GM23338 (cell line): ENCODE results near the gene MRPS26. TPM values are rescaled to one million over a fixed set of nuclear protein-coding genes. Genes with fewer than 3 reads are reported as not detected.

Experiments
- ATAC-seq: fragments of 200-7000 bp; cut with Tn5 transposase; 3 replicates; pipeline ENCODE4 v1.9.1; 2020
- DNase-seq: peaks from one replicate; pipeline ENCODE4 v3.0.0-alpha.2; 2015; ENCODE audit warnings: low spot score
- H2AFZ ChIP-seq: fragments of 200-600 bp; sonication (generic); 2 replicates; pipeline ENCODE4 v1.8.0; 2016; ENCODE audit warnings: antibody characterized with exemption, mild to moderate bottlenecking, moderate library complexity
- H3F3A ChIP-seq: fragments of 200-600 bp; sonication (generic); replicated peaks from 2 replicates; pipeline ENCODE4 v1.8.0; 2017; ENCODE audit warnings: antibody characterized with exemption, mixed run types, low read depth
- H3K27ac ChIP-seq: fragments of 200-600 bp; sonication (generic); 2 replicates; pipeline ENCODE4 v1.6.1; 2016; ENCODE audit warnings: low read depth
- H3K27me3 ChIP-seq: fragments of 200-600 bp; sonication (generic); 2 replicates; pipeline ENCODE4 v1.8.0; 2016; ENCODE audit warnings: mild to moderate bottlenecking, mixed run types, moderate library complexity; ENCODE audit not compliant: insufficient read depth
- H3K36me3 ChIP-seq: fragments of 200-600 bp; sonication (generic); 2 replicates; pipeline ENCODE4 v1.8.0; 2016; ENCODE audit warnings: mild to moderate bottlenecking; ENCODE audit not compliant: insufficient read depth
- H3K4me1 ChIP-seq: fragments of 200-600 bp; sonication (generic); 2 replicates; pipeline ENCODE4 v1.8.0; 2016; ENCODE audit warnings: mild to moderate bottlenecking, moderate library complexity; ENCODE audit not compliant: insufficient read depth
- H3K4me2 ChIP-seq: fragments of 200-600 bp; sonication (generic); 2 replicates; pipeline ENCODE4 v1.7.1; 2017; ENCODE audit warnings: mixed run types
- H3K4me3 ChIP-seq: fragments of 200-600 bp; sonication (generic); 2 replicates; pipeline ENCODE4 v1.6.1; 2016; ENCODE audit warnings: mixed run types
- H3K79me2 ChIP-seq: fragments of 200-600 bp; sonication (generic); replicated peaks from 2 replicates; pipeline ENCODE4 v1.8.0; 2017; ENCODE audit warnings: mild to moderate bottlenecking; ENCODE audit not compliant: insufficient read depth
- H3K9me2 ChIP-seq: fragments of 200-600 bp; sonication (generic); 2 replicates; pipeline ENCODE4 v1.8.0; 2017; ENCODE audit not compliant: insufficient read depth
- H4K20me1 ChIP-seq: fragments of 200-600 bp; sonication (generic); replicated peaks from 2 replicates; pipeline ENCODE4 v1.8.0; 2017; ENCODE audit warnings: mild to moderate bottlenecking; ENCODE audit not compliant: insufficient read depth
- H3K27ac Mint-ChIP-seq: 2 replicates; pipeline ENCODE4 v1.8.0; 2020; ENCODE audit warnings: inconsistent platforms, mild to moderate bottlenecking, moderate library complexity, mixed read lengths
- H3K27me3 Mint-ChIP-seq: 3 replicates; pipeline ENCODE4 v1.8.0; 2022; ENCODE audit warnings: low read depth, mild to moderate bottlenecking, moderate library complexity, mixed read lengths, inconsistent platforms; ENCODE audit not compliant: insufficient read depth, poor library complexity
- H3K36me3 Mint-ChIP-seq: 3 replicates; pipeline ENCODE4 v1.8.0; 2021; ENCODE audit warnings: low read depth, mild to moderate bottlenecking, inconsistent platforms, moderate library complexity, mixed read lengths
- H3K4me1 Mint-ChIP-seq: 3 replicates; pipeline ENCODE4 v1.8.0; 2020; ENCODE audit warnings: mild to moderate bottlenecking, inconsistent platforms, mixed read lengths
- H3K4me3 Mint-ChIP-seq: 3 replicates; pipeline ENCODE4 v1.8.0; 2021; ENCODE audit warnings: moderate library complexity, mild to moderate bottlenecking, inconsistent platforms, mixed read lengths
- H3K9me3 Mint-ChIP-seq: 3 replicates; pipeline ENCODE4 v1.8.0; 2020; ENCODE audit warnings: moderate library complexity, mild to moderate bottlenecking, inconsistent platforms, mixed read lengths
- CREB1 ChIP-seq: fragments of 250-450 bp; sonication (Bioruptor Pico); IDR thresholded peaks from 2 replicates; pipeline ENCODE4 v1.5.0; 2020; ENCODE audit warnings: low read depth, mild to moderate bottlenecking, moderate library complexity
- ETS1 ChIP-seq: IDR thresholded peaks from 2 replicates; pipeline ENCODE4 v1.6.1; 2016; ENCODE audit warnings: antibody characterized with exemption
- EZH2 ChIP-seq: fragments of 200-600 bp; sonication (generic); IDR thresholded peaks from one replicate; pipeline ENCODE4 v1.8.0; 2017; ENCODE audit warnings: antibody characterized with exemption, mild to moderate bottlenecking, low read depth; ENCODE audit not compliant: unreplicated experiment
- JUNB ChIP-seq: IDR thresholded peaks from one replicate; pipeline ENCODE4 v1.6.1; 2016; ENCODE audit warnings: antibody characterized with exemption; ENCODE audit not compliant: unreplicated experiment
- POLR2AphosphoS5 ChIP-seq: IDR thresholded peaks from 2 replicates; pipeline ENCODE4 v1.6.1; 2016; ENCODE audit warnings: antibody characterized with exemption, low read depth
- REST ChIP-seq: IDR thresholded peaks from one replicate; pipeline ENCODE4 v1.6.1; 2018; ENCODE audit warnings: antibody characterized with exemption; ENCODE audit not compliant: unreplicated experiment
- ZNF114 ChIP-seq: fragments of 250-450 bp; sonication (Bioruptor Pico); IDR thresholded peaks from 2 replicates; pipeline ENCODE4 v1.5.0; 2020; ENCODE audit warnings: mild to moderate bottlenecking, moderate library complexity
- ZNF331 ChIP-seq: fragments of 250-450 bp; sonication (Bioruptor Pico); IDR thresholded peaks from 2 replicates; pipeline ENCODE4 v1.5.0; 2020; ENCODE audit warnings: low read depth, mild to moderate bottlenecking, moderate library complexity
- ZNF462 ChIP-seq: fragments of 250-450 bp; sonication (Bioruptor Pico); IDR thresholded peaks from 2 replicates; pipeline ENCODE4 v1.5.0; 2020; ENCODE audit warnings: mild to moderate bottlenecking, moderate library complexity
- polyA plus RNA-seq: library from polyadenylated mRNA; unstranded; fragments of >200 nt; fragmentation: Nextera tagmentation; extraction: Ambion mirVana; gene quantifications from 2 replicates; pipeline ENCODE4 v1.2.1, GENCODE V29; 2016
- total RNA-seq: library from RNA; depleted of rRNA; stranded (reverse); fragments of >200 nt; shearing (Covaris generic); gene quantifications from 2 replicates; pipeline ENCODE4 v1.2.3, GENCODE V29; 2014

MRPS26 gene
- total and polyA plus RNA-seq, 2 experiments from 2014 or later, result 105 to 154 TPM

- no peak overlapping the region for H3K27ac Mint-ChIP-seq
- Histone ChIP-seq H3K4me1 (no peaks in the 10 kb centered on the region), H3K27me3 (peaks cover 35% of the 10 kb centered on the region), H4K20me1 (no peaks in the 10 kb centered on the region), H3K4me3 (peak overlapping the region; percentile 69), H3F3A (no peaks in the 10 kb centered on the region), H3K79me2 (no peaks in the 10 kb centered on the region), H3K4me2 (peak overlapping the region; percentile 89), H3K9me2 (no peaks in the 10 kb centered on the region), H3K27ac (no peak overlapping the region), H2AFZ (peak overlapping the region; percentile 98), H3K36me3 (no peaks in the 10 kb centered on the region; the same call in 1 of the 2 replicates)
- peak overlapping the region; percentile 81 for H3K4me3 Mint-ChIP-seq
- ATAC-seq, result peak; percentile 89
- H3K36me3 Mint-ChIP-seq, result no peaks in the 10 kb centered on the region
- no peaks in the 10 kb centered on the region for H3K4me1 Mint-ChIP-seq
- DNase-seq, result peak; percentile 68
- H3K9me3 Mint-ChIP-seq, result no peaks in the 10 kb centered on the region
- TF ChIP-seq CREB1 (CRISPR knock-in tag), result no peak
- no peak for TF ChIP-seq REST
- TF ChIP-seq POLR2AphosphoS5, result no peak; the same call in 1 of the 2 replicates
- no peak for TF ChIP-seq JUNB
- no peak for TF ChIP-seq EZH2
- TF ChIP-seq ZNF114 (CRISPR knock-in tag), result no peak
- TF ChIP-seq ZNF331, result no peak
- H3K27me3 Mint-ChIP-seq, result peaks cover 17% of the 10 kb centered on the region
Observed at GRCh38 chr20:3092611-3093379, 46.9 kb downstream of the MRPS26 start.

- no peaks in the 10 kb centered on the region for H3F3A ChIP-seq
- H2AFZ ChIP-seq, result no peak overlapping the region; the same call in 1 of the 2 replicates
- DNase-seq (no peak), ATAC-seq (no peak)
- no peaks in the 10 kb centered on the region for H3K36me3 Mint-ChIP-seq
- peaks cover 35% of the 10 kb centered on the region for H3K27me3 ChIP-seq
- no peak overlapping the region for H3K4me3 ChIP-seq
- H4K20me1 ChIP-seq, result no peaks in the 10 kb centered on the region
- H3K4me1 ChIP-seq, result no peaks in the 10 kb centered on the region
- H3K4me2 ChIP-seq, result no peak overlapping the region
- H3K27ac ChIP-seq, result no peak overlapping the region
- no peak overlapping the region for H3K27ac Mint-ChIP-seq
- H3K4me3 Mint-ChIP-seq, result no peak overlapping the region
- H3K36me3 ChIP-seq, result no peaks in the 10 kb centered on the region; the same call in 1 of the 2 replicates
- no peaks in the 10 kb centered on the region for H3K4me1 Mint-ChIP-seq
- no peaks in the 10 kb centered on the region for H3K9me2 ChIP-seq
- H3K9me3 Mint-ChIP-seq, result no peaks in the 10 kb centered on the region
- peaks cover 11% of the 10 kb centered on the region for H3K27me3 Mint-ChIP-seq
- H3K79me2 ChIP-seq, result no peaks in the 10 kb centered on the region
- TF ChIP-seq ETS1 (no peak), ZNF462 (no peak), CREB1 (CRISPR knock-in tag) (no peak)
Observed at GRCh38 chr20:3093861-3094361, 48.1 kb downstream of the MRPS26 start.
